Measurements from ENCODE around the gene IRF2. TPM values are rescaled to one million over a fixed set of nuclear protein-coding genes. Genes with fewer than 3 reads are reported as not detected.
A peak's percentile ranks its signal among the peaks of the same experiment; 100 is the strongest.
"Not testable (repeated sequence)": the region's sequence is repeated elsewhere in the genome, so short reads cannot be mapped to it uniquely, and the experiment has no call there.

Gene IRF2
- total and polyA plus RNA-seq, 4 donors = 16.4 to 65.8 (median 43.1) TPM

- Histone ChIP-seq H3K9ac (ENCODE audit: insufficient read depth in 1 of 2, low read length in 2 of 2) (peak overlapping the region in 1 of 2 donors; percentile 59), H3K9me3 (ENCODE audit: control insufficient read depth in 4 of 4, insufficient read depth in 3 of 4, low read length in 3 of 4) (no peaks in the 10 kb centered on the region), H3K36me3 (ENCODE audit: control insufficient read depth in 4 of 4, insufficient read depth in 4 of 4, low read length in 4 of 4) (no peaks in the 10 kb centered on the region), H3K27ac (ENCODE audit: low read depth in 1 of 2, low read length in 1 of 2) (peak overlapping the region; percentile 86 to 89), H3K27me3 (ENCODE audit: control insufficient read depth in 3 of 3, insufficient read depth in 3 of 3, low read length in 2 of 3) (no peaks in the 10 kb centered on the region), H3K4me1 (ENCODE audit: control insufficient read depth in 5 of 5, insufficient read depth in 5 of 5, low read length in 5 of 5) (peaks cover 16 to 45% (median 23%) of the 10 kb centered on the region in 5 donors), H3K4me3 (no peak overlapping the region)
- no peak for TF ChIP-seq CTCF (IDR thresholded peaks at IDR 0.05; ENCODE audit: control extremely low read depth, extremely low read depth)
- 50 to 58% methylated on average over 15 of the region's 15 CpGs for WGBS, 2 donors
- DNase-seq = peak; percentile 91 to 99 (median 99)
- no peak for ATAC-seq (ENCODE audit: insufficient read depth, low FRiP score)
Measured at GRCh38 chr4:184348311-184349233, 125.8 kb downstream of the IRF2 start.

GRCh38 chr4:184347251-184348239 lies 126.8 kb downstream of the IRF2 start:
- Histone ChIP-seq H3K27ac (ENCODE audit: low read depth in 1 of 2, low read length in 1 of 2) (peak overlapping the region; percentile 86 to 89), H3K4me3 (no peak overlapping the region), H3K36me3 (ENCODE audit: control insufficient read depth in 4 of 4, insufficient read depth in 4 of 4, low read length in 4 of 4) (no peaks in the 10 kb centered on the region), H3K9ac (ENCODE audit: insufficient read depth in 1 of 2, low read length in 2 of 2) (peak overlapping the region in 1 of 2 donors; percentile 59), H3K9me3 (ENCODE audit: control insufficient read depth in 4 of 4, insufficient read depth in 3 of 4, low read length in 3 of 4) (no peaks in the 10 kb centered on the region), H3K27me3 (ENCODE audit: control insufficient read depth in 3 of 3, insufficient read depth in 3 of 3, low read length in 2 of 3) (no peaks in the 10 kb centered on the region), H3K4me1 (ENCODE audit: control insufficient read depth in 5 of 5, insufficient read depth in 5 of 5, low read length in 5 of 5) (peaks cover 16 to 51% (median 25%) of the 10 kb centered on the region in 5 donors)
- no peak for TF ChIP-seq CTCF (IDR thresholded peaks at IDR 0.05; ENCODE audit: control extremely low read depth, extremely low read depth)
- ATAC-seq (ENCODE audit: insufficient read depth, low FRiP score) = peak; percentile 39
- DNase-seq = peak; percentile 55 to 86 (median 76)
- WGBS, 2 donors = 37 to 43% methylated on average over 16 of the region's 16 CpGs

- no peak for ATAC-seq (ENCODE audit: insufficient read depth, low FRiP score)
- no peak overlapping the region for H3K9ac ChIP-seq (ENCODE audit: insufficient read depth in 1 of 2, low read length in 2 of 2)
- peak overlapping the region; percentile 17 to 89 for H3K27ac ChIP-seq (ENCODE audit: low read depth in 1 of 2, low read length in 1 of 2)
- peaks cover 16 to 51% (median 25%) of the 10 kb centered on the region in 5 donors for H3K4me1 ChIP-seq (ENCODE audit: control insufficient read depth in 5 of 5, insufficient read depth in 5 of 5, low read length in 5 of 5)
- no peaks in the 10 kb centered on the region for H3K9me3 ChIP-seq (ENCODE audit: control insufficient read depth in 4 of 4, insufficient read depth in 3 of 4, low read length in 3 of 4)
- no peaks in the 10 kb centered on the region for H3K36me3 ChIP-seq (ENCODE audit: control insufficient read depth in 4 of 4, insufficient read depth in 4 of 4, low read length in 4 of 4)
- H3K4me3 ChIP-seq = no peak overlapping the region
- no peak for TF ChIP-seq CTCF (IDR thresholded peaks at IDR 0.05; ENCODE audit: control extremely low read depth, extremely low read depth)
- 30 to 71% methylated on average over 2 of the region's 2 CpGs for WGBS, 2 donors
- DNase-seq = no peak
- H3K27me3 ChIP-seq (ENCODE audit: control insufficient read depth in 3 of 3, insufficient read depth in 3 of 3, low read length in 2 of 3) = no peaks in the 10 kb centered on the region
Measured at GRCh38 chr4:184346682-184347081, 127.7 kb downstream of the IRF2 start.

- not testable (repeated sequence) for H3K27ac ChIP-seq (ENCODE audit: low read depth in 1 of 2, low read length in 1 of 2); H3K9me3 ChIP-seq (ENCODE audit: control insufficient read depth in 4 of 4, insufficient read depth in 3 of 4, low read length in 3 of 4); H3K27me3 ChIP-seq (ENCODE audit: control insufficient read depth in 3 of 3, insufficient read depth in 3 of 3, low read length in 2 of 3); H3K9ac ChIP-seq (ENCODE audit: insufficient read depth in 1 of 2, low read length in 2 of 2); DNase-seq; ATAC-seq (ENCODE audit: insufficient read depth, low FRiP score); H3K36me3 ChIP-seq (ENCODE audit: control insufficient read depth in 4 of 4, insufficient read depth in 4 of 4, low read length in 4 of 4); H3K4me3 ChIP-seq
- peaks cover 16 to 51% (median 25%) of the 10 kb centered on the region in 5 donors for H3K4me1 ChIP-seq (ENCODE audit: control insufficient read depth in 5 of 5, insufficient read depth in 5 of 5, low read length in 5 of 5)
- 47 to 86% methylated on average over 6 of the region's 6 CpGs for WGBS, 2 donors
Measured at GRCh38 chr4:184346273-184346672, 128.1 kb downstream of the IRF2 start.
